Cerebellar cortex (tissue), 1 donor: ENCODE results near the gene SYT7.

Experiments
- DNase-seq: peaks from one replicate; pipeline ENCODE4 v3.0.0-alpha.2; 2015; ENCODE audit warnings: low spot score

The SYT7 gene

DNA sequence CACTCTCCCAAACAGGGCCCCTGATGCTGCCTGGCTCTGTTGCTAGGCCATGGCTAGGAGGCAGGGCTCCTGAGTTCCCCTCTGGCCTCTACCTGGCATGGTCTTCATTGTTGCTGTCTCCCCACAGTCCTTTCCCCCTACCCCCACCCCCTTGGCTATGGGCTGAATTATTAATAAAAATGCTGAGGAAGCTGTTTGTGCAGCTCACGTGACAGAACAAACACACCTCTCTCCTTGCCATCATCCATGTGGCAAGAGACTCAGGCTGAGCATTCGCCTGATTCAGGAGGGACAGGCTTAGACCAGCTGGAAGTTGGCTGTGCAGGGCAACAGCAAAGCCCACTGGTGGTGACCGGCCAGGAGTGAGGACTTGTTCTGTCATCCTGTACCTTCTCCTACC, 4.2 kb upstream of the SYT7 start:
- no peak for DNase-seq

DNA sequence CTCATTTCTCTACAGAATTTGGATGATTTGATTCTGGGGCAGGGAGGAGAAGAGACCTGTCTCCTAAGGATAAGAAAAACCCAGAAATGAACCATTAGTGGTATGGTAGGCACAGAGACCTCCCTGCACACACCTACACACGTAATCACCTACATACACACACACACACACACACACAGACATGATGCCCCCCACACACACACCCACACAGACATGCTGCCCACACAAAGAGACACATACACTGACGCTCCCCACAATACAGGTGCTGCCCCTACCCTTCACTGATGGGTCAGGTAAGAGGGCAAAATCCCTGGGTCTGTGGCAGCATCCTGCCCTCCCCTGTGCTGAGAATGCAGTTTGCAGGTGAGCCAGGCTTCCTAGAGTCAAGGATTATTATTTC, 1.1 kb upstream of the SYT7 start:
- no peak for DNase-seq

DNA sequence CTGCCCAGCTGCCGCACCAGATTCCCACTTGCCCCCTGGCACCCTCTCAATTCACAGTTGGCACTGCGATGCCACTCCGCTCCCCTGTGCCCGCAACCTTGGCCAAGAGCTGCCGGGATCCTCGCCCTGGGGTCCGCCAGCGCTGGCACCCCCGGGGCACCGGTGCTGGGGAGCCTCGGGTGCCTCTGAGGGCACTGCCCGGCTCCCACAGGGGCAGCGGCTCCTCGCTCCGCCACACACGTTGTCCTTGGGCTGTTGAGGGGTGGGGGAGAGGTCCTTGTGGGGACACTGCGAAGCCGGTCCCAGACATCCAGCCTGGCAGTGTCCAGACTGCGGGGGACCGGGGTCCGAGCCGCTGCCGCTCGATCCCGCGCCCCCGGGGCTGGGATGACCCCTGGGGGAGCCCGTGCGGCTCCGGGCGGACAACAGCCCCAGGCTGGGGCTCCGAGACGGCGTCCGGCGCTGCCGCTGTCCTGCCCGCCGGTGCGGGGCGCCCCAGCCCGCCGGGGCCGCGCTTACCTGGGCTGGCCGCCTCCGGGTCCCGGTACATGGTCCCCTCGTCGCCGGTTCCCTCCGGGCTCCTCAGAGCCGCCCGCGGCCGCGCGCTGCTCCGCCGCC, 496 bp downstream of the SYT7 start:
- no peak for DNase-seq

DNA sequence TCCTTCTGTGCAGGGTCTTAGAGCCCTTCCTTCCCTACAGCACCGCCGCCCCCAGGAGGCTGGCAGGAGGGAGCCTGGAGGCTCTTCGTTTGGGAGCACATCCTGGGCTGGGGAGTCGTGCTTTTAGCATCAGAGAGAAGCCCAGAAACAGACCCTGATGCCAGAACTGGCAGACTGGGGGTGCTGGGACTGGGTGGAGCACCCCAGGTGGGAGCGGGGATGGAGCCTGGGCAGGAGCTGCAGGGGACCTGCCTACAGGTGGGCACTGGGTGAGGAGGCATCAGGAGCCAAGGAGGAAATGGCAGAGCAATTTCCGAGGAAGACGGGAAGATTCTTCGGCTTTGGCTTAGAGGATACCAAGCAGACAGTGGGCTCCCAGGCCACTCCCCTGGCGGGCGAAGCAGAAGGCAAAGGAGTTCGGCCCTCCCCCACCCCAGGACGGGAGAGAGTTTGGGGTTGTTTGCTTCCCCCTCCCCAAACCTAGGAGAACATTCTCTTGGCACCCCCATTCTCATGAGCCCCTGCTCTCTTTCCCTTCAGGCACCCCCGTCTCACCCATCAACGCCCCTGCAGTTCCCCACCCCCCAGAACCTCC, 1.1 kb downstream of the SYT7 start:
- DNase-seq: no peak

DNA sequence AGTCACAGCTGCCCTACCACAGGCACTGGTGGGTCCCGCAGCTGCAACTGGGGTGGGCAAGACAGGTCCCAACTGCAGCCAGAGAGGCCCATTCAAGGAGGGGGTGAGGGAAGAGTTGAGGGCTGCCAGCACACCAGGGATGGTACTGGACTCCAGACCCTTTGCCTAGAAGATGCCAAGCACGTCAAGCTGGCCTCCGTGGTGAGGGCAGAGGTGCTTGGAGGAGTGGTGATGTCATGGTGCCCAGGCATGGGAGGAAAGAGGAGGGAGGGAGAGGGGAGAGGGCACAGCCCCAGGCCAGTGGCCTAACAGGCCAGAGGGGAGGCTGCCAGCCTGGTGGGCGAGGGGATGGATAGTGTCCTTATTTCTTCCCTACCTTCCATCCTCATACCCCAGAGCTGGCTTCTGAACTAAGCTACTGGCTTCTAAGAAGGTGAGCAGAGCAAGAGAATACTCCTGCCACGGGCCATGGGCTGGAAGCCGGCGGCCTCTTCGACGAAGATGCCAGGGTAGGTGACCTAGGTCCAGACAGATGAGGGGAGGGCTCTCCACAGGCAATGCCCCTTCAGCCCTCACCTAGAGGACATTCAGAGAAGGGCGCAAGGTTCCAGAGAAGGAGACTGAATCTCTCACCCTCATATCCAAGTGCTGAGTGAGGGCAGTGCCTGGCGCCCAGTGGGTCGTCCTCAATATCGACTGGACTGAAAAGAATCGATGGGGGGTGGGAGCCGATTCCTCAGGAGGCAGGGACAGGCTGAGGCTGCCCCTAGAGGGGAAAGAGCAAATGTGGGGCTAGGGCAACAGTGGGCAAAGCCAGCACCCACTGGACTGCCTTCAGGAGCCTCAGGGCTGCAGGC, 1.8 kb downstream of the SYT7 start:
- no peak for DNase-seq

DNA sequence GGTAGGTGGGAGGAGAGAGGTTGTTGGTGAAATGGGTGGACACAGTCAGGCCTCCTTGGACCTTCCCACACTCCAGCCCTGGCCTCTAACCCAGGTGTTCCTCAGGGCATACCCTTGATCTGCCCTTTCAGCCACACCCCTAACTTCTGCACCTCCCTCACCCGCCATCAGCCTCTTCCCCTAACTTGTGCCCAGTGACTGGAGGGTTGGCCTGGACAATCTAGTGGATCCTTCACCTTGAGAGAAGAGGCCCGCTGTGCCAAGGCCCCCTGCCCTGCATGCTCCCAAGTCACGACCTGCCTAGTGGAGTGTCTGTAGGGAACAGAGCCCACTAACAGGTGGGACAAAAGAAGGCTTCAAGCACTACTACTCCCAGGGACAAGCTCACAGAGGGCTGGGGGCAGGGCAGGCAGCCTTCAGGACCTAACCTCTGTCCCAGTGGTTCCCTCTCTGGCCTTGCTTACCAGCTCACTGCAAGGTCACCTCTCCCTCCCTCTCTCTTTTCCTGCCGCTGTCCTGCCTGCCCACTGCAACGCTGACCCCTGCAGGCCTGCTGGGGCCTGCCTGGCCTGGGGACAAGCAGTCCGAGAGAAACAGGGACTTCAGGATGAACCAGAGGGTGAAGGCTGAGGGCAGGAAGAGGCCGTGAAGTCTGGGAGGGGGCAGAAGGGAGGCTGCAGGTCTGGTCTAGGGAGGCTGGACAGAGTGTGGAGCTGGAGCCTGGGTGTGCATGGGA, 3.3 kb downstream of the SYT7 start:
- DNase-seq: no peak

DNA sequence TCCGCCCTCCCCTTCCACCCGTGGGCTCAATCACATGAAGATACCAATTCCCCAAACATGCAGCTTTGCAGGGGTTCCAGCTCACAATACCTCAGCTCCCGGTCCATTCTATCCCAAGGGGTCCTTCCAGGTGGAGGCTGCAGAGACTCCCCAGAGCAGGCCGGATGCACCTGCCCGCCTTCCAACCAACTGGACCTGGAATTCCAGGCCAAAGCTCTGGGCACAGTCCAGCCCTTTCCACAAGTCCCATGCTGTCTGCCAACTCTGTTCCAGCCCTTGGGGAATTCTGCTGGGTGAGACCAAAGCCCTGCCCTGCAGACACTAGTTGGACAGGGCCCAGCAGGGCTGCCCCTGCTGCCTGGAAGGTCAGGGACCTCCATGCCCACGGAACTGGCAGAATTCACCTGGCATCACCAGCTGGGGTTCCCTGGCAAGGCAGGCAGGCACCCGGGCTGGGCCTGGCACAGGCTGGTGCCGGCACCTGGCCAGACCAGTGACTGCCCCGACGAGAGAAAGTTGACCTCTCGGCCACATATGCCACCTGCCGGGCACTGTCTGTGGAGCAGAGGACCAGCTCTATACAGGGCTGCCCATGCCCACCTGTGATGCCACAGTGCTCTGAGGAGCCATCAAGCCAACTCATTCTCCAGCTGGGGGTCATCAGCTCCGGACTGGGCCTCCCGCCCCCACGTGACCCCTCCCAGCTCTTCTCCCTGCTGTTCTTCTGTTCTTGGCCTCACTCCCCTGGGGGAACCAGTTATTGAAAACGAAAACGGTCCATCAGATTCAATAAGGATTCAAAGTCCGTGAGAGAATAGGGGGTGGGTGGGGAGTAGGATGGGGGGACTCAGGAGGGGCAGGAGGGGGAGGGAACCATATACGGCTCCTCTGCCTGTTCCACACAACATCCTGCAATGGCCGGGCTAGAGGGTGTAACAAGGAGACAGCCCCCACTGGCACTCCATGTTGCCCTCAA, 4.7 kb downstream of the SYT7 start:
- DNase-seq: peak; percentile 74

DNA sequence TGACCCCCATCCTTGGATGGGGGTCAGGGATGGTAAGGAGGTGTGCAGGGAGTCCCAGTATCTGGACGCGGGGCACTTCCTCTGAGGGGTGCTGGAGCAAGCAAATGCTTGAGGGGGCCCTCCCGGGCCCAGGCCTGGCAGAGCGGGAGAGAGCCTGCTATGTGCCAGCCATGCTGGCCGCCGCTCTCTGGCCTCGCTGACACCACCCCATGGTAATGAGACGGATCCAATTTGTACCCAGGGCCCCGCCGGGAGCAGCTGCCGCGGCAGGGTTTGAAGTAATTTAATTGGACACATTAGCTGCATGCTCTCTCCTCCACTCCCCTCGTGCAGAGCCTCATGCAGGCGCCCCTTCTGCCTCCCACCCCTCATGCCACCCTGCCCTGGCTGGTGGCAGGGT, 6.3 kb downstream of the SYT7 start:
- DNase-seq: peak; percentile 70

DNA sequence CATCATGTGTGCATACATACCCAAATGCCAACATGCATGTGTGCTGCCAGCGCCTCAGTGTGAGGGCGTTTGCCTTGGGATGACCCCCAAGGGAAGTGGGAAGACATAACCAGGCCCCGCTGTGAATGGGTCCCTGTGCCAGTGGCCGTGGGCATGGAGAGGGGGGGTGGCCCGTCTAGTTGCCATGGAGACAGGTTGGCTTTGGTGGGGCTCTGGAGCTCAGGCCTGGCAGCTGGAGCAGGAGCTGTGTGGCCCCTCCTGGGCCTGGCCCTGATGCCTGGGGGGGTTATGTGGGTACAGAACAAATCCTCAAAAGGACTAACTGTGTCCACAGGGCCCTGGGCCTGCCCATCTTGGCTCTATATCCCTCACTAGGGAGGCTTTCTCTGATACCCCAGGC, 8.0 kb downstream of the SYT7 start:
- DNase-seq: no peak

DNA sequence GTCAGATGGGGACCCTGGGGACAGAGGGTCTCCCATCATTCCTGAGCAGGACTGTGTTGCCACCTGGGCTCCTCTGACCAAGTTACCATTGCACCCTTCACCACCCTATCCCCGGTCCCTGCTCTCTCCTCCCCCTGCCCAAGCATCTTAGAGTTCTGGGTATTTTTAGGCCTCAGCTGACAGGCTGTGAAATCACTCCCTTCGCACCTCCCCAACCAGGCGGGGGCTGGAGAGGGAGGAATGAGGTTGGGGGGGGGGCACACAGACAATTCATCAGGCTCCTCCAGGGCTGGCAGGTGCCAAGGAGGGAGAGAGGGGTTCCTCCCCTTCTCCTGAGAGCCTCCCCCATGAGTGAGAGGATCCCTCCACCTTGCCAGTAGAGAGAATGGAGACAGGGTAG, 9.0 kb downstream of the SYT7 start:
- DNase-seq: no peak

DNA sequence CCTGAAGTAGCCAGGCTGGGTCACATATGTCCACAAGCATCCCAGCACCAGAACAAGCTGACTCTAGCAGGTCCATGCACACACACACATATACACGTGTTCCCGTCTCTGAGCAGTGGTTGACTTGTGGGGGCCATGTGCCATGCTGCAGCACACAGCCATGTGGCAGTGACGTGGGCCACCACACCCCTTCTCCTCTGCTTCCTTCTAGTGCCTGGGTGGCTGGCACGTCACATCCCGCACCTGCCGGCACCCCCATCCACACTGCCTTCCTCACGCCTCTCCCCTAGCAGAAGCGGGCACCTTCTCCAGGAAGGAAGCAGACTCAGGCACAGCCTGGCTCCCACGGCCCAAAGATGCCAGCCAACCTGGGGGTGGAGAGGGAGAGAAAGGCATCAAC, 9.5 kb downstream of the SYT7 start:
- no peak for DNase-seq

DNA sequence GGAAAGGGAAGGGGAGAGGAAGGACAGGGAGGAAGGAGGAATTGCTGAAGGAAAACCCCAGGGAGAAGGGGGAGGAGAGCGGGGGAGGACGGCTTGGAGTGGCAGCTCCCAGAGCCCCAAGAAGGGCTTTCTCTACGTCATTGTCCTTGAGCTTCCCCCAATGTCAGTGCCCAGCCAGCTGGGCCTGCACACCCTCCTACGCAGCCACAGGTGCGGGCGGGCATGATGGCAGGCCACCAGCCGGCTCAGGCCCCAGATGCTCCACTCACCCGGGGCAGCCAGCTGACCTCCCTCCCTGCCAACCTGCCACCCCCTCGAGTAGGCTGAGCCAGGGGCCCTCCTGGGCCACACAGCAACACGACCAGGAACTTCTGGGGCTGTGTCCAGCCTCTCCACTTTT, 11.2 kb downstream of the SYT7 start:
- DNase-seq: no peak

DNA sequence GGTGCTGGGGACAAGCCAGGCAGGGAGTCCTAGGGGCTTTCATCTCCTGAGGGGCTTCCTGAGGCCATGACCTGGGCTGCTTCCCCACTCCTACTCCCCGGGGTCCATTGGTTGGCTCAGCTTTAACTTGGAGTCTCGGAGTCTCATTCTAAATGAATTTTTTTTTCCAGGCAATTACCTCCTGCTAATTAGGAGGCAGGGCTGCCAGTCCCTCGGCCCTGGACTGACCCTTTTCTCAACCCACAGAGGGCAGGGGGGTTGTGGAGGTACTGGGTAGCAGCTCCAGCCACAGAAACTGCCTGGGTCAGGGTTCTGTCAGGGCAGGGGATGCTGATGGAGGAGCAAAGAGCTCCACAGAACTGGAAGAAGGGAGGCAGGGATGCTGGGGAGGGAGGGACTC, 11.9 kb downstream of the SYT7 start:
- DNase-seq: no peak

DNA sequence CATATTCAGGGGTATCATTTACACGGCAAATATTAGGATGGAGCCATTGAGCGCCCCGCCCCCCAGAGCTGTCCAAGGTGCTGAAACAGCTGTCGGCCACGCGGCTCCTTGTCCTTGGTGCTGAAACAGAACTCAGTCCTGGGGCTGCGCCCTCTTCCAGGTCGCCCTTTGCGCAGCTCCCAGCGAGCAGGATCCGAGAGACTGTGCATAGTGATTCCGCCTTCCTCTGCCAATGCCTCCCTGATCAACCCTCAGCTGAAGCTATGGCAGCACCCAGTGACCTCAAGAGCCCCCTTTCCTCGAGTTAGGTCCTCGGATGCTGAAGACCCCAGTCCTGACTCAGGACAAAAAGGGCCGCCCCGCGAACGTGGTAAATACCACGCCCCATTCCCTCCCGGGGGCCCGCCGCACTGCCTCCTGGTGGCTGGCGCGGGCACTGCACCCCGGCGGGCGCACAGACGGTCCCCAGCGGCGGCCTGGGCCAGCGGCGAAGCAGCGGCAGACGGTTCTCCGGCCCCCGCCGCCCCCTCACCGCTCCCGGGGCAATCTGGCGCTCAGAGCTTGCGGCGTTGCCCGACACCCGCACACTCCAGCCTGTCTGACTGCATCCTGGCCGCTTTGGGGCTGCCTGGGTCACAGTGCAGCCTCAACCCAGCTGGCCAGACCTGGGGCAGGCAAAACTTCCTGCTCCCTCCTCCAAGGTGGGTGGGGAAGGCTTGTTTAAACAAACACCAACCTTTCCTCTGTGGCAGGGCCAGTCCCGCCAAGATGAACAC, 13.4 kb downstream of the SYT7 start:
- DNase-seq: peak; percentile 61

DNA sequence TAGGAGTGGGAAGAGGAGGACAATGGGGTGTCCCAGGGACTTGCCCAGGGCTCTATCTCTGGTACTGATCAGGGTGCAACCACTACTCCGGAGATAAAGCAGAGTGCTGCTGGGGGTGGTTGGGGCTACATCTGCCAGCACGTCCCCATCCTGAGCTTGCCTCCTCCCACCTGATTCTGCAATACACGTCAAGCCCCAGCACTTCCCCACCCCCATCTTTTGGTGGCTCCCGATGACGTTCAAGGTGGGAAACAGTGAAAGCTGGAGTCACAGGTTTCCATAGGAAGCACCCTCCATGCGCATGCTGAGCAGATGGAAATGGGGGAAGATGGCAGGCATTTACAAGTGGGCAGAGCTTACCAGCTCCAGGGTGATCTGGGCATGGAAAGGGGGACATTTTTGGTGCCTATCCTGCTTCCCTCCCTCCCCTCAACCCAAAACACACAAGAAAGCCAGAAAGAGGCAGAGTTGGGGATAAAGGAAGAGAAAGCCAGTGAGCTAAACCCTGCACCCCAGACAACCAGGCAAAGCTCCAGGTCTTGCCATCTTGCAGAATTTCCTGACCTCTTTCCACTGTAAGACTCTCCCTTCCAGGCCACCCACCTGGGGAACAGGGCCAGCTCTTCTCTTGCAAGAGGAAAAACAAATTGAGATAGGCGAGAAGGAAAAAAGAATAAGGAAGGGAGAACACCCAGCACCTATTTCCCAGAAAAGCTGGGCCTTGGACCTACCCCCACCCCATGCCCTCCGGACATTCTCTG, 15.8 kb downstream of the SYT7 start:
- peak; percentile 63 for DNase-seq

DNA sequence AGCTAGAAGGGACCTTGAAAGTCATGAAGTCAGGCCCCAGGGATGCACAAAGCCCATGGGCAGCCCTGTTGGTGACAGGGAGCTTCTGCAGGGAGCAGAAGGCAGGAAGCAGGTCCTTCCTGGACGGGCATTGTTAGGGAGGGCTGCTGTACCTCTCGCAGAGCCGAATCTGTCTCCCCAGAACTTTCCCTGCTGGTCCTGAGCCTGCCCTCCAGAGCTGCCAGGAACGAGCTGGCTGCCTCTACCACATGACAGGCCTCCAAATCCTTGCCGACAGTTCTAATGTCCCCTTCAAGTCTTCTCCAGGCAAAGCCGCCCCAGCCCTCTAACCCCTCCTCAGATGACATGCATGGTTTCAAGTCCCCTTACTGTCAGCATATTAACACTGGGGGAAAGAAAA, 20.1 kb downstream of the SYT7 start:
- peak; percentile 68 for DNase-seq

DNA sequence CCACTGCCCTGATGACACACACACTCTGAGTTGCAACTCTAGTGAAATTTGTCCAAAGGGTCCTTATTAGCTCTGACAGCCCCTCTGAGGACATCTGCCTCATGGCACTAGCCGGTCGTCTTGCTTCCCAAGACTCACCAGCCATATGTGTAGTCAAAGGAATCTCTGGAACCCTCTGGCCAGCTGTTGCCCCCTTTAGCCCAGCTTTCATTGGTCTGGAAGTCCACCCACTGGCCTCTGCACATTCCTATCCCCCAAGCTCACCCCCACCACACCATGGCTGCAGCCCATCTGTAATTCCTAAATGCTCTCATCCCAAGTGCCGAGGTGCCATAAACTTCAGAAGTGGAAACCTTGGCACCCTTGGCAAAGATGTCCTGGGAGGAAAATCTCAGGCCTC, 24.3 kb downstream of the SYT7 start:
- no peak for DNase-seq

DNA sequence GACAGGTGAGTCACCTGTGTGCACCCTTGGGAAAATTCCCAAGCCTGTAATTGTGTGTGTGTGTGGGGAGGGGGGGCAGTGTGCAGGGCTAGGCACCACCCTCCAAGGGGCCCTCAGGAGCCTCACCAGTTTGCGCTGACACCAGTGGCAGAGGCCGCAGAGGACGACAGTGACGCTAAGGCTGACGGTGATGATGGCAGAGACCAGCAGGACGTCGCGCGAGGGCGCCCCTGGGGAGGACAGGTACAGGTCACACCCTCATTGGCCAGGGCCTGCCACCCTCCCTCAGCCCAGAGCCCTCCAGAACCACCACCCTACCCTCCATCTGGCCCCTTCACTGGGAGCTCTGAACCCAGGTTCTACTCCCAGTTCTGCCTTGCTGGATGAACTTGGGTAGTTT, 24.9 kb downstream of the SYT7 start:
- DNase-seq: no peak

DNA sequence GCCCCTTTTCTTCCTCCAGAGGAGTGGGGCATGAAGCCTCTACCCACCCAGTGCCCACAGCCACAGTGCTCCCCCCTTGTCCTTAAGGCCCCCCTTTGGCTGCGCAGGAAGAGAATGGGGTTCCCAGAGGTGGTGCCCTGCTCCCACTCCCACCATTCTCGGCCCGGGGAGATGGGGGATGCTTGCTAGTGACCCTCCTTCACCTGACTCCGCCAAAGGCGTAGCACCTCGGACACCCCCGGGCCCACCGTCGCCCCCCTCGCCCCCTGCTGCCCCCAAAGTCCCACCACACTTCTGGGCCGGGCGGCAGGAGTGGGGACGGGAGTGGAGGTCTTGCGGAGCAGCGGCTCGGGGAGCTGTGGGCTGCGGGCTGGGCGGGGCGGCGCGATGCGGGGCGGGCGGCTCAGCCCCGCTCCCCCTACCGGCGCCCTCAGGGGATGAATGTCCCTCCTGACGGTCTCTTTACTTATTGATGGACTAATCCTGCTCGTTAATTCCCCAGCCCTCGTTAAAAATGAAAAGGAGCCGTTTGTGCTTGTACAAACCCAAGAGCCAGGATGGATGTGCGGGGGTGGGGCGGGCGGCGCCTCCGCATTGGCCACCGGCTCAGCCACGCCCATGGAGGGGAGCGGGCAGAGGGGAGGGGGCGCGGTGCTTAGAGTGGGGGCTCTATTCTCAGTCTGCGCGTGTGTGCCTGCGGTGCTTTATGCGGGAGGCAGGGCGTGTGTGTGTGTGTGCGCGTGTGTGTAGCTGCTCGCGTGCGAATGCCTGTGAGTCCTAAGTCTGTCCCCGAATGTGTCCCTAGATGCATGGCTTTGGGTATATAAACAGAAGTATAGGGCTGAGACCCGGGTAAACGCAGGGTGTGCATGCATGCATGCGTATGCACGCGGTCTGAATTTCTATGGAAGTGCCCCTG, 25.6 kb downstream of the SYT7 start:
- no peak for DNase-seq
